ENCODE data around the gene BPIFA2. TPM values are rescaled to one million over a fixed set of nuclear protein-coding genes. Genes with fewer than 3 reads are reported as not detected.
"Not testable (repeated sequence)": the region's sequence is repeated elsewhere in the genome, so short reads cannot be mapped to it uniquely, and the experiment has no call there.

BPIFA2 gene
- total RNA-seq, 1 donor from 2014 or later = not detected

DNA sequence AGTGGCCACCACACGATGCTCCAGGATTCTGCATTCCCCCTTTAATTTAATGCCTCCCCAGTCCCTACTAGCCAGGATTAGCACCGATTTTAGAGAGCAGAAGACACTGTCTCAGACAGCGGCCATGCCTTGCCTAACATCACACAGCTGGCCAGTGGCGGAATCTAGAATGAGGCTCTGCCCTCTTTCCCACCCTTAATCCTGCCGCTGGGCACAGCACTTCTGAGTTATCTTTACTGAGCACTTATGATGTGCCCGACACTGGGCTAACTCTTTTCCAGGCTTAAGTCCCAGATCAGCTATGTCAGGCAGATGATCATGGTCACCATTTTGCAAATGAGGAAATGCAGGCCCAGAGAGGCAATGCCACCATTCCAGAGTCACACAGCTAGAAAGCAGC lies 5.6 kb upstream of the BPIFA2 start:
- no peak for DNase-seq

GRCh38 chr20:33162753-33163152 lies 5.2 kb upstream of the BPIFA2 start:
- no peak for DNase-seq

DNA sequence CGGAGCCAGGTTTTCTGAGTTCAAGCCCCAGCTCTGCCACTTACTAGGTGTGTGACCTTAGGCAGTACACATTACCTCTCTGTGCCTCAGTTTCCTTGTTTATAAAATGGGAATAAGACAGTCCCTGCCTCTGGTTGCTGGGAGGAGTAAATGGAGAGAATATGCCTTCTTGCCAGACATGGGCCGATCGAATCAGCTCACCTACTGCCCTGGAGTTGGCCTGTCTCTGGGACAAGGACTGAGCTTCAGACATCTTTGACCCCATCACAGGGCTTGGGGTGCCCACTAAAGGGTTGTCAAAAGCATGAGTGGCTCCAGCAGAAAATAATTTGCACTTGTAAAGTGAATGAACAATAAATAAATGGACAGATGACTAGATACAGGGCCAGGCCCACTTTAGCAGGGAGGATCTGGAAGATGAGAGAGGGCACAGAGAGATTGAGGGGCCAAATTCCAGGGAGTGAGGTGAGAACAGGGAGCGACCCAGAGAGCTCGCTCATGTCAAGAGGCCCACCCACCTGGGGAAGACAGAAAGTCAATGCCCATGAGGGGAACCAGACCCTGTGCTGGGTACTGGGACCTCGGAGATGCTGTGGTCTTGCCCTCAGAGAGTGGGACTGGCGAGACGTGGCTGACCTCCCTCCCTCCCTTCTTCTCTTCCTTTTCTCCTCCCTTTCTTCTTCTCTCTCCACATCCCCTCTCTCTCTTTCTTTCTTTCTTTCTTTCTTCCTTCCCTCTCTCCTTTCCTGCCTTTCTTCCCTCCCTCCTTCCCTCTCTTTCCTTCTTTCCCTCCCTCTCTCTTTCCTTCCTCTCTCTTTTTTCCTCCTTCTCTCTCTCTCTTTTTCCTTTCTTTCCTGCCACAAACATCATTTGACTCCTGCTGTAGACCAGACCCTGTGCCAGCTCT lies 3.9 kb upstream of the BPIFA2 start:
- DNase-seq = no peak

DNA sequence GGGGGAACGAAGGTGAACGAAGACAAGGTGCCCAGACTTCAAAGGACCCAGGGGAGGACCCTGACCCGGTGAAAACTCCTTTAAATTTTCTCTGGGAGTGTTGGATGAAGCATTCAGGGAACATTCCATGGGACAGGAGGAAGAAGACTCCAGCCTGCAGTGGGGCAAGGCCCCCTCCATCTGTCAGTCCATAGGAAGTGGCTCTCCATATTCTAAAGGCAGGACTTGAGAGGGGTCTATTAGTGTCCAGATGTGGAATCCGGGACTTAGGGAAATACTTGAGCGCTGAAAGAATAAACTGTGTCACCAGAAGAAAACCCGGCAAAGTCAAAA lies 3.2 kb upstream of the BPIFA2 start:
- no peak for DNase-seq

DNA sequence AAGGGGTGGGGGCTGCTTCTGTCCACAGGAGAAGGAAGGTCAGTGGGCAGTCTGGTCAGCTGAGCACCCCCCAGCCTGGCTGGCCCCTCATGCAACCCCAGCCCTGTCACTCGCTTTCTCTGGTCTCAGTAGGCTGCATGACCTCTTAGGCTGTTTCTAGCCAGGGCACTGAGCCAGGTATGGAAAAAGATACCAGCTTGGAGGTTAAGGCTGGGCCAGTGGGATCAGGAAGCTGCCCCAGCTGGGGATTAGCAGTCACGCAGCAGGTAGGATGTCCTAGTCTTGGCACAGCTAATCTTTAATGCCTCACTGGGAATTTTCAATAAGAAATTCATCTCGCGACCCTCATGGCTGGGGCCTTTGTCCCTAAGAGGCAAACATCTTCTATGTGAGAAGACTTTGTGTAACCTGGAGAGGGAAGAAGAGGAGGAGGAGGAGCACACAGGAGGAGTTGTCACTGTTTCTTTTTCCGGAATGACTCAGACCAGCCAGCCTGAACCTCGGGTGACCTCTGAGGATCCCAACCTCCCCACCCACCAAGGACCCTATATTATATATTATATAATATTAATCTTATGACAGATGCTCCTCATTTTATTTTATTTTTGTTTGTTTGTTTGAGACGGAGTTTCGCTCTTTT lies 2.4 kb upstream of the BPIFA2 start:
- DNase-seq = no peak

DNA sequence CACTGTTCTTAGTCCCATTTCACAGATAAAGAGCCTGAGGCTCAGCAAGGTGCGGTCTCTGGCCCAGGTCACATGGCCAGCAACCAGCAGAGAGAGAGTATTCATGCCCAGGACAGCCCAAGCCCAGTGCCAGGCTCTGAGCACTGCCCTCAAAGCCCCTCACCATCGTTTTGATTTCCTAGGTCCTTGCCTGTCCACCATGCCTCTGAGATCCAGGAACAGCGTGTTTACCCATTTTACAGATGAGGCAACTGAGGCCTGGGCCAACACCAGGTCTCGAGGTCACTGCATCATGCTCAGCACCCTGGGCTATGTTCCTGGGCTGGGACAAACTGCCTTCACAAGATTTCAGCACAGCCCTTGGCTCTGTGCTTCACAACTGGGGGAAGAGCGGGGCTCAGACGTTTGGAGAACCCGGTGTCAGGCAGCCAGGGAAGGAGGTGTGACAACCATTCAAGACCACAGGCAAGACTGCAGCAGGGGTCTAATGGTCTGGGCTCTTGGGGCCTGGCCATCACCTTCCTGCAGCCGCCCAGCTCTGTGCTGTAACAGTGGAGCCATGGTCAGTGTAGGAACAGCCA lies 1.3 kb upstream of the BPIFA2 start:
- DNase-seq = no peak

GRCh38 chr20:33169176-33169794 lies 1.3 kb downstream of the BPIFA2 start:
- no peak for DNase-seq

- no peak for DNase-seq
Observed at GRCh38 chr20:33172781-33173180, 4.8 kb downstream of the BPIFA2 start.

DNA sequence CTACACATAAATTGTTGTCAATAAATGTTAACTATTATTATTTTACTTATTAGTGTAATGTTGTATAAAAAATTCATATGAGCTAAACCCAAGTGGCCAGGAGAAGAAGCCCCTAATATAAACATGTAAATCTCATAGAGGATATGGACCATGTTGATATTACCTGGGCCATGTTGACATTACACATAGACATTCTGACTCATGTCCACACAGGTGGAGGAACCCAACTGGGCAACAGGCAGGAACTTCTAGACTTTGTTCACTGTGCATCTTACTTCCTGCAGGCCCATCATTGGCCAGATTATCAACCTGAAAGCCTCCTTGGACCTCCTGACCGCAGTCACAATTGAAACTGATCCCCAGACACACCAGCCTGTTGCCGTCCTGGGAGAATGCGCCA lies 7.2 kb downstream of the BPIFA2 start:
- DNase-seq = no peak

GRCh38 chr20:33176101-33176500 lies 8.1 kb downstream of the BPIFA2 start:
- peak; percentile 21 for DNase-seq

GRCh38 chr20:33177866-33178265 lies 9.9 kb downstream of the BPIFA2 start:
- no peak for DNase-seq

- no peak for DNase-seq
Observed at GRCh38 chr20:33178726-33179125, 10.8 kb downstream of the BPIFA2 start.

- DNase-seq = no peak
Observed at GRCh38 chr20:33180169-33180568, 12.2 kb downstream of the BPIFA2 start.

DNA sequence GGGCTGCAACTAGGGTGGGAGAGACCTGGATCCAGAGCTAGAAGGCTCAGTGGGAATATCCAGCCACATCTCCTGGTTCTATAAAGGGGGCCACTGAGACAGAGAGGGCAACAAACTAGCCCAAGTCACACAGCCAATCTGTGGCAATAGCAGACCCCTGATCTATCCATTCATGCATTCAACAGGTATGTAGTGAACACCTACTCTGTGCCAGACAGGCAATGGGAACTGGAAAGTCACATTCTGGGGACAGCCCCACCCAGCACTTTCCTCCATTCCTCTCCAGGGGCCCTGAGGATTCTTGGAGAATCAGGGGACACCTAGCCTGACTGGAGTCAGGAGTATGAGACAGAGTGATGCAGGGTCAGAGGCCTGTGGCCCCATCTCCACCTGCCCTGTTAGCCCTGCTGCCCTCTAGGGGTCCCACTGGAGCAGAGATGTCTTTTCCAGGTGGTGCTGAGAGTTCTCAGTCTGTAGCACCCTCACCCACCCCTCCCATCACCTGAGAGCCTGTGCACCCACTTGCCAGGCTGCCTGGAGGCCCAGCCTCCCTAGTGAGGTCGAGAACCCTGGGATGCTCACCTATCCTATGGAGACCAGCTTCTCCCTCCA lies 13.6 kb downstream of the BPIFA2 start:
- DNase-seq = no peak

DNA sequence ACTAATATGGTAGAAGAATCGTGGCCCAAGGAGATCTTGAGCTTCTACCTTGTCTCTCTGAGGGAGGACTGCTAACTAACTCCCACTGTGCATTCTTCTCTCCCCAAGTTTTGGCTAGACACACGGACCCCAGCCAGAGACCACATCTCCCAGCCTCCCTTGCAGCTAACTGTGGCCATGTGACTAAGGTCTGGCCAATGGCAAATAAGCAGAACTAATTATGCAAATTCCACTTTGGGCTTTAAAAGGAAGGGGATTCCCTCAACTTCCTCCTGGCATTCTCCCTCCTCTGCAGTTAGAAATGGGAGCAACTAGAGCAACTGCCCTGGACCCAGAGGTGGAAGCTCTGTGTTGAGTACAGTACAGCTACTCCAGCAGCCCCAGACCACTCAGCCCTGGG lies 15.4 kb downstream of the BPIFA2 start:
- DNase-seq = no peak

DNA sequence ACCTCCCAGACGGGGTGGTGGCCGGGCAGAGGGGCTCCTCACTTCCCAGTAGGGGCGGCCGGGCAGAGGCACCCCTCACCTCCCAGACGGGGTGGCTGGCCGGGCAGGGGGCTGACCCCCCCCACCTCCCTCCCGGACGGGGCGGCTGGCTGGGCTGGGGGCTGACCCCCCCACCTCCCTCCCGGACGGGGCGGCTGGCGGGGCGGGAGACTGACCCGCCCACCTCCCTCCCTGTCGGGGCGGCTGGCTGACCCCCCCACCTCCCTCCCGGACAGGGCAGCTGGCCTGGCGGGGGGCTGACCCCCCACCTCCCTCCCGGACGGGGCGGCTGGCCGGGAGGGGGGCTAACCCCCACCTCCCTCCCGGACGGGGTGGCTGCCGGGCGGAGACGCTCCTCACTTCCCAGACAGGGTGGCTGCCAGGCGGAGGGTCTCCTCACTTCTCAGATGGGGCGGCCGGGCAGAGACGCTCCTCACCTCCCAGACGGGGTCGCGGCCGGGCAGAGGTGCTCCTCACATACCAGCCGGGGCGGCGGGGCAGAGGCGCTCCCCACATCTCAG lies 17.2 kb downstream of the BPIFA2 start:
- not testable (repeated sequence) for DNase-seq

DNA sequence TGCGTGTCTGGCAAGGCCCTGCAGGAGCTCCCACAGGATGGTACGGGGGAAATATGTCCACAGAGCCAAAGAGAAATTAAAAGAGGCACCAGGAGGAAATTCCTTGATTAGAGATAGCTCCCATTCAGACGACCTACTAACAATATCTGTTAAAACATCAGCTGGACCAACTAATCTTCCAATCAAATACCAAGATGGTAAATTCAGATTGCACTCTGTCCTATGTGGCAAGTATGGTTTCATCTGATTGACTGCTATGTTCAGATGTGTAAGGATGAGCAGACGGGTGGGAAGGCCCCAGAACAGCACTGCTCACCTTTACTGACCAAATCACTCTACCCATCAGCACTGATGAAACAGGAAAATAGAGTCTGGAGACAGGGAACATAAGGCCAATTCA lies 19.5 kb downstream of the BPIFA2 start:
- DNase-seq = no peak

GRCh38 chr20:33188421-33188820 lies 20.5 kb downstream of the BPIFA2 start:
- no peak for DNase-seq

DNA sequence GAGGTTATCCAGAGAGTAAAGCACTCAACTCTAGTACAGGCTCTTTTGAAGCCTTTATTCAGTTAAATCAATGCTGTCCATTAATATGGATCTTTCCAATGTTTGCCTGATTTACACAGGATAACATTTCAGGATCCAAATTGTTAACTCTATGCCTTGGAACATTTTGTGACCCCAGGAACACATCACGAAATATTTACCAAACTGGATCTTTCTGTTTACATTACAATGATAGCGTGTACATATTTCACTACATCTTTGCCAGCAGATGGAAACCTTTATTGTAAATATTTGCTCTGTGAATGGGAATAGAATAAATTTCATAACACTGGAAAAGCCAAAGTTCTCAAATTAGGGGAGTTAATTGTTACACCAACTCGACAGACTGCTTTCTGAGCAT lies 23.5 kb downstream of the BPIFA2 start:
- DNase-seq = peak; percentile 26

- no peak for DNase-seq
Observed at GRCh38 chr20:33191955-33192354, 24.0 kb downstream of the BPIFA2 start.

GRCh38 chr20:33192912-33193501 lies 25.0 kb downstream of the BPIFA2 start:
- DNase-seq = peak; percentile 12

DNA sequence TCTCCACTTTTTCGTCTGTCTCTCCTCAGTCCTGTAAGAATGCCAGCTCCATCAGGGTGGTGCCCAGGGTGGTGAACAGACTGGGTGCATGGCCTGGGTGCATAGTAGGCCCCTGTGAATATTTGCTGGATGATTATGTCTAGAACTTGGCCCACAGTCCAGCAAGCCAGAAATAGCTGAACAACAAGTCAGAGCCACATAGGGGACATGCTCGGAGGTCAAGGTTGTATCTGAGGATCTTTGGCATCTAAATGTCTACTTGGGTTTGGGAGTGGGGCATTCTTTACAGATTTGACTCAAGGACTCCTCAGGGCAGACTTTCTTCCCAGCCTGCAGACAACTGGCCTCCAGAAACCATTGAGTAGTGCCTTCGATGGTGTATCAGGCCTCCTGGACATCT lies 31.1 kb downstream of the BPIFA2 start:
- no peak for DNase-seq

All from tongue (tissue), 2 donors.